Right forelimb (tissue), 1 donor: ENCODE results near the gene IL23R.
"Not testable (repeated sequence)": the region's sequence is repeated elsewhere in the genome, so short reads cannot be mapped to it uniquely, and the experiment has no call there.

Source experiments
- DNase-seq: peaks from one replicate; pipeline ENCODE4 v3.0.0-alpha.2; 2018

IL23R gene, protein sequence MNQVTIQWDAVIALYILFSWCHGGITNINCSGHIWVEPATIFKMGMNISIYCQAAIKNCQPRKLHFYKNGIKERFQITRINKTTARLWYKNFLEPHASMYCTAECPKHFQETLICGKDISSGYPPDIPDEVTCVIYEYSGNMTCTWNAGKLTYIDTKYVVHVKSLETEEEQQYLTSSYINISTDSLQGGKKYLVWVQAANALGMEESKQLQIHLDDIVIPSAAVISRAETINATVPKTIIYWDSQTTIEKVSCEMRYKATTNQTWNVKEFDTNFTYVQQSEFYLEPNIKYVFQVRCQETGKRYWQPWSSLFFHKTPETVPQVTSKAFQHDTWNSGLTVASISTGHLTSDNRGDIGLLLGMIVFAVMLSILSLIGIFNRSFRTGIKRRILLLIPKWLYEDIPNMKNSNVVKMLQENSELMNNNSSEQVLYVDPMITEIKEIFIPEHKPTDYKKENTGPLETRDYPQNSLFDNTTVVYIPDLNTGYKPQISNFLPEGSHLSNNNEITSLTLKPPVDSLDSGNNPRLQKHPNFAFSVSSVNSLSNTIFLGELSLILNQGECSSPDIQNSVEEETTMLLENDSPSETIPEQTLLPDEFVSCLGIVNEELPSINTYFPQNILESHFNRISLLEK

DNA sequence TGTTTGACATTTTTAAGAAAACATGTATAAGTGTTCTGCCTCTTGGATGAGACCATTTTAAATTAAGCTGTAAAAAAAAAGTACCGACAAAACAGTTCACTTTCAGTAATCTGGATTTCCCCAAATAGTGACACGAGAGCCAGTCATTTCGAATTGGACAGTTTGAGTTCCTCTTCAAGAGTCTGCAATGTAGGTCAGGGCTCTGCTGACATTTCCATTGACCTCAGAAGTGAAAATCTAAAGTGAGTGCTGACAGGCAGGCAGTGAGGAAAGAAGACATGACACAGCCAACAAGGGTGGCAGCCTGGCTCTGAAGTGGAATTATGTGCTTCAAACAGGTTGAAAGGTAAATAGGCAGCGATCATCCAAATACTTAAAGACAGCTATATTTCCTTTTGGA, at the start of gene IL23R:
Gene IL23R (plus strand): TSS at position 259 of the 400 bp plus-strand sequence. CDS start 1,667 bp downstream, outside the sequence.
- DNase-seq = no peak

DNA sequence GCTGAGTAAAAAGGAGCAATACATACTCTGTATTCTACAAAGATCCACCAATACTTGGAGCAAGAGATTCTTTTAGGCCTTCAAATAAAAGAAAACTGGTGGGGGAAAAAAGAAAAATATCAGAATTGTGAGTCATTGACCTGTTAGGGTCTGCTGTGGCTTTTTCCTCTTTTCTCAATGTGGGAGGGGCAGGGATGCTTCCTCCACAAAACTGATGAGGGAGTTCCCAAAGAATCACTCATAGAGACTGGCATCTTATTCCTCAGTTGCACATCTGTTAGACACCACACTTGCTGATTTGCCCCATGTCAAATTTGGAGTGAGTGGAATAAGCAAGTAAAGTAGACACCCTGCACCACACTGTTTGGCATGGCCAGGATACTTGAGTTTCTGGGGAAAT, 48.1 kb upstream of the IL23R start:
- DNase-seq = no peak

DNA sequence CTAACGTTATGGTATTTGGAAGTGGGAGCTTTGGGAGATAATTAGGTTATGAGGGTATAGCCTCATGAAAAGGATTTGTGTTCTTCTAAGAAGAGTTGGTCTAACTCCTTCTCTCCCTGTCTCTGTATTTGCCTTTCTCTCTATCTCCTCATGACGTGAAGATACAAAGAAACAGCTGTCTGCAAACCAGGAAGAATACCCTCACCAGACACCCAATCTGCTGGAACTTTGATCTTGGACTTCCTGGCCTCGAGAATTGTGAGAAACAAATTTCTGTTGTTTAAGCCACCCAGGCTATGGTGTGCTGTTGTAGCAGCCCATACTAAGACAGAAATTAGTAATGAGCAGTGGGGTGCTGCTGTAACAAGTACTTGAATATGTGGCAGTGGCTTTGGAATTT, 47.6 kb upstream of the IL23R start:
- DNase-seq = no peak

DNA sequence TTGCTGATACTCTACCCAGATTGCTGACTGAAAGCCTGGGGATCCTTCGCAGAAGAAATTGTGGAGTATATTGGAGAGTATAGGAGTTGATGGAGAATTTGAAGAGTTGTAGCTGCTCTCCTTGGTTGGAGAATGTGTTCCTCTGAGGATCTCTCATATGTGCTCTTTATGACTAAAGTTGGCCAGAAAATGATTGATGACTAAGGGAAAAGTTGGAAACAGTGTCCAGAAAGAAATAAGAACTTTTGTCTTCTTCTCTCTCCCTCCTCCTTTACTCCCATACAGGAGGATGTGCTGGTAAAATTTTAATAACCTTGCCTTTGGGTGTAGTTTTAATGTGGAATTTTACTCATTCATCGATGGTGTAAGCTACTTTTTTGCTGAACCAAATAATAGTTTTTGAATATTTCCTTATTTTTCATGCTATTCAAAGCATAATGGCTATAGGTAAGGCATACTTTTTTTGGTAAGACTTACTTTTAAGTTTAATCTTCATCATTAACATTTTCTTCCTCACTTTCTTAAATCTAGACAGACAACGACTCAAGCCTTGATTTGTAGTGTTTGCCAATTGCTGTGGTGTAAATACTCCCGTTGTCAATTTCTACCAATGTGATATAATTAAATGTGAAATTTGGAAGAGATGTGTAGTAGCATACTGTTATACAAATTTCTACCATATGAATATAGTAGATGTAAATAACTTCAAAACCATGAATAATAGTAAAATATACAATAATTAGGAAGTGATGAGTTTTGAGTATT, 45.2 kb upstream of the IL23R start:
- DNase-seq = no peak

DNA sequence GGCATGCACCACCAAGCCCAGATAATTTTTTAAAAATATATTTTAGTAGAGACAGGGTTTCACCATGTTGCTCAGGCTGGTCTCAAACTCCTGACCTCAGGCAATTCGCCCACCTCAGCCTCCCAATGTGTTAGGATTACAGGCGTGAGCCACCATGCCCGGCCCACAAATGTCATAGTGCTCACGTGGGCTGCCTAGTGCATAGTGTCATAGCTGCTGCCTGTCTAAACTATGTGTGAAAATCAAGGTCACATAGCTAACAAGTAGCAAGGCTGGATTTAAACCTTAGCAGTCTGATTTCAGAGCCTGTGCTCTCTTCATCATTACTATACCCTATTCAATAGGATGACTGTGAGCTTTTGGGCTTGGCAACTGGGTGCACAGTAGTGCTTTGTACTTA, 41.8 kb upstream of the IL23R start:
- no peak for DNase-seq

DNA sequence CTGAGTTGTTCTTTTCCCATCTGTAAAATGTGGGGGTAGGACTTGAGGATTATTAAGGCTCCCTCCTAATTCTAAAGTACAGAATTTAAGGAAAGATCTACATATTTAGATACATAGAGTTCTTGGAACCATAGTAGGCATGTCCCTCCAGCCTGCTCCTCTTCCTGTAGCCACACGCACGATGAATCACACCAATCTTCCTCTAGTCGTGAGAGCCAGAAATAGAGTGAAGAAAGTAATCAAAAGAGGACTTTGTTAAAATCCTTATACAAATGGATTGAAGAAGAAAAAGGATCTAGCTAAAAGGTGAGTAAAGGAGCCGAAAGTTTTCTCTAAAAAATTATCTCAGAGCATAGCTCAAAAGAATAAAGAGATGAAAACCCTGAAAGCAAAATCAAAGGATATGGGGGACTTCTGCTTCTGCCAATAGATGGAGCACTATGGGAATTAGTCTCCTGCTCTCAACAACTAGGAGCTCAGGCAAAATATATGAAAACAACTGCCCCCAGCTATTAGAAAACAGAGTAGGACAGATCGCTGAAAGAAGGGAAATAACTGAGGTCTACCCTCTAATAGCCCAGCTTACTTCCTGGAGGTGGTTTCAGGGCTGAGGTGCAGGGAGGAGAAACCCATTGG, 40.0 kb upstream of the IL23R start:
- no peak for DNase-seq

DNA sequence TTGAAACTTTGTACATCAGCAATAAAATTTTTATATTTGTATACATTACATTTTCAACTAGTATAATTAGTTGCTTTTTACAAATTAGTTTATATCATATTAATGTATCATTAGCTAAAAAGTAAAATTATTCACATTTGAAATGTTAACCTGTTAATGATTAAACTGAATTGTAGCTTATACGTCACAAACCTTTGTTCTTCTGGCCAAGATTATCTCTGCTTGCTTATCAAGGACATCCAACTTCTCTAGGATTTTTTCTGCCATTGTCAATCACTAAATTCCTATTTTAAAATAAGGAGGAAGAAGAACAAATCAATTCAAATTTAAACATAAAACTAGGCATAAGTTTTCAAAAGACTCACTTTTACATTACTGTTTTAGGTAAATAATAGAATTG, 39.3 kb upstream of the IL23R start:
- no peak for DNase-seq

DNA sequence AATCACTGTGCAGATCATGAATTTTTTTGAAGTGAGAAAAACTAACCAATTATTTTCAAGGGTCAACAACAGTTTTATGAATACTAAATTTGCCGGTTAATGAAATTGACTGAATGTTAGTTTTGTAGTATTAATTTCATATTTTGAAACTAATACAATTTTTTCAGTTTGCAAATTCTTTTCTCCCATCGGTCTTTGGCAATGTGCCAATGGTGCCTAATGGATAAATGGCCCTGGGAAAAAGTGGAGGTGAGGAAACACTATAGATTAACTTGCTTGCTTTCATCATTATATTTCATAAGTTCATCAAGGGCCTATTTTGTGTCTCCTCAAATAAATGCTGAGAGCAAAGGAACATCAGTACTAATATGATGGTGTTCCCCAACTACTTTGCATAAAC, 35.6 kb upstream of the IL23R start:
- no peak for DNase-seq

DNA sequence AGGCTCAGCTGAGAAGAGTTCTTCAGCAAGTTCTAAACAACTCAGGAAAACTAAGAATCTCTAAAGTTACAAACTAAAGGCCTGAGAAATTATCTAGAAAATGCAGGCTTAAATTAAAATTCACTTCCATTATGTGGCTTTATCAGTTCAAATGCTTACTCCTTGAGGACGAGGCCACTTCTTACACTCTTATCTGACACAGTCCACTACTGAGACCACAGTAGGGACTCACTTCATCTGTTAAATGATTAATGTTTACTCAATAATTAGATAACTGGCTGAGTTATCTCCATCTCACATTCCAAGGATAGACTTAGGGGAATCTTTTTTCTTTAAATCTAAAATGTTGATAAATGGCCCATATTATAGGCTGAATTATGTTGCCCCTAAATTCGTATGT, 33.1 kb upstream of the IL23R start:
- DNase-seq = no peak

DNA sequence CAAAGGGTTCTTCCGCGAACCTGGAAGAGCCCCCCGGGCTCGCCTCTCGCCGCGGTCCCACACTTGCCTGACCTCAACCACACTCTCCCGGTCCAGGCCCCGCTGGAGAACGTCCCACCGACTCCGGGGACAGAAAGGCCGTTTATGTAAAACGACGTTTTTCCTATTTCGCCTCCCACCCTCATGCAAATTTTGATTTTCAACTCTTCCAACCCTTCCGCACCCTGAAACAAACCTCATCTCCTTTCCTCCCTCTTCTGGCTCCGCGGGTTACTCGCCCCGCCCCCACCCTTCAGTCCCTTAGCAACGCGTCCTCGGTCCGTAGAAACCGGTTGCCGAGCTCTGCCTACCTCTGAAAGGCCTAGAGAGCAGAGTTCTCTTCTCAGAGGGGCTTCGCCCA, 31.6 kb upstream of the IL23R start, which contains the start of gene C1orf141:
Gene C1orf141 (minus strand): TSS at position 276 of the 400 bp plus-strand sequence. CDS start 7,730 bp downstream, outside the sequence.
- peak; percentile 47 for DNase-seq

DNA sequence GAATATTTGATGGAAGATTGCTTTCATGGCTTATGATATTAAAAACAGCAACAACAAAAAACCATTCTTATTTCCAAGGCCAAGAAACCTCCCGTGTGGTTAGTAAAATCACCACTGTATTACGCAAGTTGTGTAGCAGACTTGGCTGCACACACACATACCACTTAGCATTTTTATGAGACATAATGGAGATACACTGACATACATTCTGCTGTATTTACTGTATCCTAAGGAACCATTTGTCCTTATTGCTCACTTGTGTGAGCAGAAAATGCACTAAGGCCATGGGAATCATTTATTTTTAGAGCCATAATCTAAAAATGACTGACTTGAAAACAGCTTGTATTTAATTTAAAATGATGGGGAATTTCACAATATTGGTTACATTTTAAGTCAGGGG, 30.9 kb upstream of the IL23R start:
- DNase-seq = no peak

DNA sequence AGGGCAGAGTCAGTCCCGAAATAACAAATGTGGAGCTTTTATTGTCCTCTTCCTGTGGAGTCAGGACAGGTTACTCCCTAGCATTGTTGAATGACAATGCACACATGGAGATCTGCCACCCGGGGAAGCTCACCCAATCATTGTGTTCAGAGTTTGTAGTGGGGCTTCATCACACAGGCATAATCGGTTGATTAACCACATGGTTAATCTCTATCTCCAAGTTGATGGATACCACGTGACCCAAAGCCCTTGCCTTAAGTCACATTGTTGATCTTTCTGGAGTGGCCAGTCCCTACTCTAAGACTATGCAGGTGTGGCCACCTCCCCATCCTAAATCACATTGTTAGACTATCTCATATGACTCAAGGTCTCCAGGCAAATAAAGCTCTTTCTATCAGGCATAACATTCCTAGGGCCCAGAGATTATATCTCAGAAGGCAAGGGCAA, 28.9 kb upstream of the IL23R start:
- DNase-seq = no peak

DNA sequence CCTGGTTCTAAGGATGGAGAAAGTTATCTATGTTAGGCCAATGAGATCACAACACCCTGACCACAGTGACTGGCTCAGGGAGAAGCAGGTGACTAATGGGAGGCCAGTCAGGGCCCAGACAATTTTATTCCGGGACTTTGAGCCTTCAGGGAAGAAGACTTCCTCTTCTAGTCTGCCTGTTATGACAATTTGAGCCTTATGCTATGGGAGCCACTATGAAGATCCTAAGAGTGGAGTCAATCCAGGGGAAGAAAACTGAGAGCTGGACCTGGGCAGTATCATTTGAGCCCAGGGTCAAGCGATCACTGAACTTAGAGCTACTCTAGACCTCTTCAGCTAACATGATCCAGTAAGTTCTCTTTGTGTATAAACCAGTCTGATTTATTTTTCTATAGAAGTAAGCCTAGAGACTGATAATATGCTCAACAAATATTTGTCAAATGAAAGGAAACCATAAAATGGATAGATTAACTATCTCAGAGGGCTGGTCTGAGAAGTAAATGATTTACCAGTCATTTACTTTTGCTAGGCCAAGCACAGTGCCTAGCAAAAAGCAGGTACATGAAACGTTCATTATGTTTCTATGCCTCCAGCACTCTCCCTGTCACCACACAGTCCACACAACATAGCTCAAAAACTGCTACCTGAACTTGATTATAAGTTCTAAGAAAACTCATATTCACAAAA, 27.3 kb upstream of the IL23R start:
- no peak for DNase-seq

DNA sequence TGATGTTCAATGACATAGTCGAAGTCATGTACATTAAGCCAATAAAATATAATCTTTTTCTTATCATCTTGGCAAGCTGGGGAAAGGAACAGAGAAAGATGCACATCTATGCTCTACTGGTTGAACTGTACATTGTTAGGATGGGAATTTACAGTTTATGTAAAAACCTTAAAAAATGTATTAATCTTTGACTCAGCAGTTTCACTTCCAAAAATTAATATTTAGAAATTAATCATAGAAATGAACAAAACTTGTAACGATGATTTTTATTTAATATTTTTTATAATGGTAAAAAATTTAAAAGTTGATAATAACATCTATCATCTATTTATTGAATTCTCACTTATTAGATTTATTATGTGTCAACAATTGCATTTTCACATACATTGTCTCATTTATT, 25.8 kb upstream of the IL23R start:
- no peak for DNase-seq

DNA sequence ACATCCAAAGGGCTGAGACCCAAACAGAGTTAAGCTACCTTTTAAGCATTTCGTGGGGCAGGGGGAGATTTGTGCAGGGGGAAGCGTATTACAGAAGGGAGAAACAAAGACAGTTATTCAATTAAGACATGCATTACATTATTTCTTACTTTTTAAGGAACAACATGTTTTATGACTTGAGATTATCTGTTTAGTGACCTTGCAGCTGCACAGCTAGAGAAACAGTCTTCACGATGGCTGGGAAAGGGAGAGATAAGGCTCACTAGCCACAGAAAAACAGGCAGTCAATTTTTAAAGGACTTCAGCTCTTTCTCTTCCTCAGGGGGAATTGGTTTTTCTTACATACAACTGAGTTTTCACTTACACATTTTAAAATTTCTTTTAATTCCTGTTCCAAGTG, 24.4 kb upstream of the IL23R start:
- not testable (repeated sequence) for DNase-seq

DNA sequence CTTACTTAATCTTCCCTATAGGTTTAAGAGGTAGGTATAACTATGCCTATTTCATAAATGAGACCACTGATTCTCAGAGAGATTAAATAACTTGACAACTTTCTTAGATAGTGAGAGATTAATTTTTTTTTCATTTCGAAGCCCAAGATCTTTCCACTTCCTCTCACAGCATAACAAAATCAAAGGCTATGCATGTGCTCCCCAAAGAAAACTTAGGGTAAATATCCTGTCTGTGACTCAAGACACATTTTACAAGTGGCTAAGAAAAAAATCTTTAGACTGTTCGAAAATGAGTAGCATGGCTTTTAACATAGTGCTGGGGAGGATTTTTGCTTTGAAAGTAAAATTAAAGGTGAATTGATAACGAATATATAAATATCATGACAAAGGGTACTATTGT, 23.3 kb upstream of the IL23R start:
- no peak for DNase-seq

DNA sequence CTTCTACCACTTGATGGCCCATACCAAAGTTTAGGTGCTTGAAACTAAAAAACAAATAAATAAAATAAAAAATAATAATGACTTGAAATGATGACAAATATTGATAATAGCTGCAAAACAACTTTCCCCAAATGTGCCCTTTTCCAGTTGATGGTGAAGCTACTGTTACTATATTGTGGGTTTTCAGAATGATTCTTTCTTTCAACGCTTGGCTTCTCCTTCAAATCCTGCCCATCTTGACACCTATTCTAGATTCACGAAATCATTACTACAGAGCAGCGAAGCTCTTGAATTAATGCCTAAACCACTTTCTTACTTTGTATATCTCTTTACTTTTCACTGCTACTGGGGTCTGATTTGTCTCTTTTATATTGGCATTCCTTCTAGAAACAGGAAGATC, 22.3 kb upstream of the IL23R start:
- DNase-seq = no peak

DNA sequence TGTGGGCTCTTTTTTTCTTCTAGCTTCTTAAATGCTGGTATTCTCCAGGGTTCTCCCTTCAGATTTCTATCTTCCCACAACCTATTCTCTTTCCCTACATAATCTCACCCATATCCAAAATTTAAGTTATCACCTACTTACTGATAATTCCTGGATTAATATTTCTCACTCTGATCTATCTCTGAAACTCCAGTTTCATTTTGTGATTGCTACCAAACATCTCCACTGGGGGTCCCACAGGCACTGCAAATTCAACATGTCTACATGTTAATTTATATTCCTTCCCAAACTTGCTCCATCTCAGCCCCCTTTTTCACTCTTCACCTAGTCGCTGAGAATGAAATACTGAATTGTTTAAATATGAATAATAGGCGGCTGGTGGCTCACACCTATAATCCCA, 21.6 kb upstream of the IL23R start:
- no peak for DNase-seq

DNA sequence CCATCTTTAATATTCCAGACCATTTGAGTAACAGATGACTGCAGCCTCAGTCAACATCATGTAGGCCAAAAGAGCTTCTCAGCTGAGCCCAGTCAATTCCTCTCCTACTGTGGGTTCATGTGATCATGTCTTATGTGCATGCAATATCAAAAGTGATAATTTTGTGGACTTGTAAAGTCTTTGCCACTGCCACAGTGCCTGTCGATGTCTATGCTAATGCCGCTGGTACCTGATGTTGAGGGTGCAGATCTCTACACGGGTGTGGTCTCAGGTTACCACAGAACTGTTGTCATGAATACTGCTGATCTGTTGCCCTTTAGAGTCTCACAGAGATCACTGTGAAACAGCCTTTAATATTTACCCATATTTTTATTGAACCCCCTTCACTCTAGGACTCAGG, 20.2 kb upstream of the IL23R start:
- no peak for DNase-seq

DNA sequence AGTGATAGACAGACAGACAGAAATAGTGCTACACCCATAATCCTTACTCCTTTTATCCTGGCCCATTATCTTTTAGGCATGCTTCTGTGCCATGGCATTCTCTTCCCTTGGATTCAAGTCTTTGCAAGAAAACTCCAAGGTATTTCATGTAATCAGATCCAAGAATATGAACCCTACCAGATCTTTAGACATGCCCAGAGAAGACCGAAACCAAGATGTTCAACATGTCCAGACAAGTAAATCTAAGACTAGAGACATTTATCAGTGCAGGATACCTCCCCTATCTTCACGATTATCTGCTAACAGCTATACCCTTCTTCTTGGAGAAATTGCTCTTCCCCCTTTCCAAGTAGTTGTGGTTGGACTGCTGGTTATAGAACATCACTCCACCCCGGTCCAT, 19.7 kb upstream of the IL23R start:
- no peak for DNase-seq

DNA sequence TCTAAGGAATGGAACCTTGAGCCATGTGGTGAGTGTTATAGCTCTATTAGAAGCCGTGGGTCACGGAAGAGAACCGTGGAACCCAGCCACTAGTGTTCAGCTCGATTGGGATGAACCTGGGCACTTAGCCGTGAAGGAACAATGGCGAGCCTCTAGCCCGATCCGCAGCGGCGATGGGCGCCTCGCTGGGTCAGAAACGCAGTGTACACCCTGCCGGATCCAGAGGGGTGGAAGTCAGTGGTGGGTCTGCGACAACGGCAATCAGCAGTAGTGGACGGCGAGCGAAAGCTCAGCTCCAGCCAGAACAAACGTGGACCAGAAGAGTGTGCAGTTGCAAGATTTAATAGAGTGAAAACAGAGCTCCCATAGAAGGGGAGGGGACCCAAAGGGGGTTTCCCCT, 18.3 kb upstream of the IL23R start:
- DNase-seq = not testable (repeated sequence)

DNA sequence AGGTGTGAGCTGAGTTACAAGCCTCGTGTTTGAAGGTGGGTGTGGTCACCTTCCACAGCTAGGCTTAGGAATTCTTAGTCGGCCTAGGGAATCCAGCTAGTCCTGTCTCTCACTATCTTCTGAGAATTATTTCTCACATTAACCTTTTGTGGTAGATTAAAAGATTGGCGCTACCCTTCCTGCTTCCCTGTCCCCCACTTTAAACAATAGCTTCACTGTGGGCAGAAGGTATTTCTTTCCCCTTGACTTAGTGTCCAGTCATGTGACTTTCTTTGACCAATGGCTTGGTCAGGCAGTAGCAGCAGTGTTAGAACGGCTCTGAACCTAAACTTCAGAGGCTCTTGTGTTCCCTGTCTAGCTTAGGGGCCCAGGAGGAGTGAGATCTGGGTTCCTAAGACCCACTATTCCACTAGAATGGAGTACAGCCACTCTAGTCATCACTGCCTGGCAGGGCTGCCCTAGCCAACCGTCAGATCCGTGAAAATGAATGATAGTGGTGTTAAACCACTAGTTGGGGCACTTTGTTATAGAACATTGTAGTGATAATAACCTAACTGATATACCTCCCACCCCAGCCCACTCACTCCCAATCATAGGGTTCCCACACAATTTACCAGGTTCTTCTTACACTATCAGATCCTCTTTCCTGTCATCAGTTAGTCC, 17.6 kb upstream of the IL23R start:
- DNase-seq = no peak
